NCI-H1694 (cell line): ENCODE data around the gene CHST6.
"Not testable (repeated sequence)": the region's sequence is repeated elsewhere in the genome, so short reads cannot be mapped to it uniquely, and the experiment has no call there.

Experiments used
- DNase-seq: peaks from one replicate; lab custom pipeline; 2025; lab: John Stamatoyannopoulos, UW

Gene CHST6

GRCh38 chr16:75495076-75495674, at the start of gene CHST6:
CHST6 (minus strand) TSS chr16:75495441; CDS start chr16:75479828, 15,613 bp downstream.
- DNase-seq: no peak

- DNase-seq: not testable (repeated sequence)
These were observed 47.2 kb upstream of the CHST6 start for GRCh38 chr16:75542462-75542861.

GRCh38 chr16:75541236-75541635, 46.0 kb upstream of the CHST6 start:
- DNase-seq: no peak

- not testable (repeated sequence) for DNase-seq
These were observed 43.8 kb upstream of the CHST6 start for GRCh38 chr16:75538882-75539565.

- DNase-seq: no peak
These were observed 42.5 kb upstream of the CHST6 start for GRCh38 chr16:75537776-75538175.

GRCh38 chr16:75535901-75536300, 40.7 kb upstream of the CHST6 start, which contains the start of gene CHST5:
CHST5 (minus strand) TSS chr16:75536108; CDS start chr16:75530384, 5,724 bp downstream.
- DNase-seq: no peak

- no peak for DNase-seq
These were observed 40.1 kb upstream of the CHST6 start for GRCh38 chr16:75535211-75535843.

GRCh38 chr16:75534560-75535205, 39.4 kb upstream of the CHST6 start:
- DNase-seq: no peak

GRCh38 chr16:75532791-75533190, 37.5 kb upstream of the CHST6 start:
- no peak for DNase-seq

- no peak for DNase-seq
These were observed 37.0 kb upstream of the CHST6 start for GRCh38 chr16:75532142-75532765.

- DNase-seq: no peak
These were observed 34.7 kb upstream of the CHST6 start for GRCh38 chr16:75529959-75530358.

GRCh38 chr16:75529056-75529905, 34.0 kb upstream of the CHST6 start:
- DNase-seq: no peak

- no peak for DNase-seq
These were observed 32.6 kb upstream of the CHST6 start for GRCh38 chr16:75527825-75528299.

- no peak for DNase-seq
These were observed 31.0 kb upstream of the CHST6 start for GRCh38 chr16:75526032-75526790.

GRCh38 chr16:75519175-75519574, 23.9 kb upstream of the CHST6 start:
- no peak for DNase-seq

- DNase-seq: not testable (repeated sequence)
These were observed 21.1 kb upstream of the CHST6 start for GRCh38 chr16:75516189-75516966.

- no peak for DNase-seq
These were observed 19.1 kb upstream of the CHST6 start for GRCh38 chr16:75514296-75514695.

GRCh38 chr16:75506574-75506973, 11.3 kb upstream of the CHST6 start:
- no peak for DNase-seq

GRCh38 chr16:75506107-75506506, 10.9 kb upstream of the CHST6 start:
- DNase-seq: no peak

GRCh38 chr16:75503801-75504200, 8.6 kb upstream of the CHST6 start:
- no peak for DNase-seq
